GM18907 (cell line): ENCODE data around the gene PPP1R1B.
A peak's percentile ranks its signal among the peaks of the same experiment; 100 is the strongest.

Source experiments
- ATAC-seq: cut with Tn5 transposase; IDR thresholded peaks from one replicate; pipeline ENCODE4 v1.9.1; 2021; ENCODE audit warnings: mild to moderate bottlenecking, moderate library complexity; ENCODE audit not compliant: unreplicated experiment

PPP1R1B gene

GRCh38 chr17:39666231-39666600 lies 39.5 kb downstream of the PPP1R1B start:
- ATAC-seq: no peak

GRCh38 chr17:39666601-39667261 lies 40.0 kb downstream of the PPP1R1B start:
- ATAC-seq: no peak

GRCh38 chr17:39667262-39667944 lies 40.7 kb downstream of the PPP1R1B start:
- ATAC-seq: no peak

- ATAC-seq: no peak
Measured at GRCh38 chr17:39667945-39668924, 41.5 kb downstream of the PPP1R1B start, which contains the start of gene PNMT. PNMT (plus strand) TSS chr17:39668453; CDS start chr17:39668476, 23 bp downstream.

GRCh38 chr17:39669897-39670735 lies 43.4 kb downstream of the PPP1R1B start:
- no peak for ATAC-seq

GRCh38 chr17:39670746-39671145 lies 44.0 kb downstream of the PPP1R1B start:
- no peak for ATAC-seq

- ATAC-seq: no peak
Measured at GRCh38 chr17:39671651-39672521, 45.1 kb downstream of the PPP1R1B start.

GRCh38 chr17:39672522-39673334 lies 46.0 kb downstream of the PPP1R1B start:
- no peak for ATAC-seq

- ATAC-seq: no peak
Measured at GRCh38 chr17:39673335-39674081, 46.8 kb downstream of the PPP1R1B start.

GRCh38 chr17:39674179-39674578 lies 47.4 kb downstream of the PPP1R1B start:
- ATAC-seq: no peak

- peak; percentile 44 for ATAC-seq
Measured at GRCh38 chr17:39674702-39675389, 48.1 kb downstream of the PPP1R1B start.

- ATAC-seq: no peak
Measured at GRCh38 chr17:39675390-39676082, 48.8 kb downstream of the PPP1R1B start.

- peak; percentile 41 for ATAC-seq
Measured at GRCh38 chr17:39676198-39676819, 49.6 kb downstream of the PPP1R1B start.

GRCh38 chr17:39677072-39677471 lies 50.3 kb downstream of the PPP1R1B start:
- no peak for ATAC-seq

GRCh38 chr17:39677542-39678339 lies 51.0 kb downstream of the PPP1R1B start:
- ATAC-seq: no peak
